ENCODE results near the gene MARCHF6.

GRCh38 chr5:10387690-10388089 is 34.2 kb downstream of the MARCHF6 start:
- TF ChIP-seq MYC (IDR thresholded peaks at IDR 0.05; ENCODE audit: low read depth, low read length) (0 out of 2 replicates have a peak, but pooled peaks have one; percentile 32), CTCF (IDR thresholded peaks at IDR 0.05; ENCODE audit: low read depth, low read length) (no peak), MAX (IDR thresholded peaks at IDR 0.05; ENCODE audit: low read depth, low read length) (peak; percentile 28; the same call in 1 of the 2 replicates), POLR2A (IDR thresholded peaks at IDR 0.05; ENCODE audit: extremely low read depth, insufficient read length) (no peak)

All from NB4 (cell line).